HepG2 (cell line): ENCODE data around the gene PACS2. TPM values are rescaled to one million over a fixed set of nuclear protein-coding genes. Genes with fewer than 3 reads are reported as not detected.

Experiments used
- ATAC-seq: fragments of 200-7000 bp; cut with Tn5 transposase; 3 replicates; pipeline ENCODE4 v1.9.1; 2020; ENCODE audit warnings: mild to moderate bottlenecking, moderate library complexity
- BruUV-seq: library from RNA; stranded (reverse); fragments of 400-500 nt; replicated peaks from 2 replicates; lab custom pipeline; 2021; lab: Mats Ljungman, UMichigan
- CTCF ChIA-PET: fragments of 300-600 bp; formaldehyde crosslinking; extraction: SDS; loops from one replicate; lab custom pipeline; 2021; ENCODE audit warnings: low total read pairs, inconsistent platforms, low intra/inter-chr PET ratio; lab: Yijun Ruan, JAX
- POLR2A ChIA-PET: fragments of 350-600 bp; sonication (Branson Sonifier 250); formaldehyde crosslinking; loops from one replicate; lab custom pipeline; 2020; ENCODE audit warnings: antibody characterized with exemption, inconsistent platforms; lab: Yijun Ruan, JAX
- DNase-seq: peaks from one replicate; pipeline ENCODE4 v3.0.0-alpha.2; 2015; ENCODE audit warnings: low spot score
- FAIRE-seq: peaks from 3 replicates; lab custom pipeline; 2011; peaks lifted over from hg19 to GRCh38; lab: Jason Lieb, UNC
- H2AFZ ChIP-seq: one replicate; pipeline ENCODE4 v1.6.1; 2011; ENCODE audit warnings: low read length, inconsistent platforms
- H3K27ac ChIP-seq: fragments of 300-600 bp; 3 replicates; pipeline ENCODE4 v1.8.0; 2011; ENCODE audit warnings: mixed run types, mild to moderate bottlenecking, mixed read lengths, low read length, inconsistent platforms; ENCODE audit not compliant: insufficient read depth; ENCODE audit errors: extremely low read length
- H3K27me3 ChIP-seq, 2 experiments: fragments of 200-600 bp in 1 of 2; 2 replicates in 1 of 2; 3 replicates in 1 of 2; pipeline versions ENCODE4 v1.6.0 to v1.8.0; 2011; ENCODE audit warnings: low read length in 2 of 2, mild to moderate bottlenecking in 2 of 2, moderate library complexity in 2 of 2, inconsistent platforms in 1 of 2; ENCODE audit not compliant: insufficient read depth in 2 of 2, control insufficient read depth in 1 of 2
- H3K36me3 ChIP-seq, 2 experiments: fragments of 200-600 bp in 1 of 2; replicated peaks in 1 of 2; 2 replicates in 1 of 2; 3 replicates in 1 of 2; pipeline versions ENCODE4 v1.5.1 to v1.8.0; 2011; ENCODE audit warnings: low read length in 2 of 2, inconsistent platforms in 1 of 2; ENCODE audit not compliant: insufficient read depth in 2 of 2, control insufficient read depth in 1 of 2
- H3K4me1 ChIP-seq: 2 replicates; pipeline ENCODE4 v1.5.1; 2012; ENCODE audit warnings: low read length, inconsistent platforms; ENCODE audit not compliant: insufficient read depth
- H3K4me2 ChIP-seq: 2 replicates; pipeline ENCODE4 v1.6.0; 2011; ENCODE audit warnings: low read depth, low read length, inconsistent platforms
- H3K4me3 ChIP-seq, 3 experiments: fragments of 200-600 bp in 1 of 3; sonication (generic), shearing (Covaris generic) in 1 of 3; replicated peaks in 1 of 3; 2 replicates each; pipeline ENCODE4 v1.5.1; 2011 to 2016; ENCODE audit warnings: low read length in 3 of 3, inconsistent platforms in 2 of 3, low read depth in 2 of 3, mild to moderate bottlenecking in 2 of 3, control low read depth in 1 of 3, mixed read lengths in 1 of 3; ENCODE audit not compliant: insufficient read depth in 1 of 3
- H3K79me2 ChIP-seq: one replicate; pipeline ENCODE4 v1.6.1; 2011; ENCODE audit warnings: low read length, inconsistent platforms; ENCODE audit not compliant: insufficient read depth
- H3K9ac ChIP-seq: 2 replicates; pipeline ENCODE4 v1.6.0; 2011; ENCODE audit warnings: mild to moderate bottlenecking, low read depth, low read length, inconsistent platforms; ENCODE audit not compliant: insufficient read depth
- H3K9me3 ChIP-seq: 2 replicates; pipeline ENCODE4 v1.5.1; 2012; ENCODE audit warnings: mild to moderate bottlenecking, low read length
- H4K20me1 ChIP-seq: 2 replicates; pipeline ENCODE4 v1.6.0; 2011; ENCODE audit warnings: inconsistent platforms, mild to moderate bottlenecking, low read length, moderate library complexity; ENCODE audit not compliant: insufficient read depth
- AGO1 ChIP-seq: fragments of 200-400 bp; formaldehyde crosslinking; IDR thresholded peaks from 2 replicates; pipeline ENCODE4 v1.6.1; 2017; ENCODE audit warnings: mild to moderate bottlenecking, low read depth, low read length, moderate library complexity; ENCODE audit not compliant: poor library complexity, severe bottlenecking
- FOXP1 ChIP-seq, 2 experiments: fragments of 450-650 bp in 1 of 2; IDR thresholded peaks; 2 replicates each; pipeline ENCODE4 v1.6.1; 2017 to 2018; ENCODE audit warnings: antibody characterized with exemption in 1 of 2
- HNRNPL ChIP-seq: fragments of 200-400 bp; formaldehyde crosslinking; IDR thresholded peaks from 2 replicates; pipeline ENCODE4 v1.6.1; 2017; ENCODE audit warnings: mild to moderate bottlenecking, low read depth, low read length
- KAT7 ChIP-seq: IDR thresholded peaks from 2 replicates; pipeline ENCODE4 v1.6.1; 2018; ENCODE audit warnings: borderline replicate concordance, missing compliant biosample characterization
- KDM2A ChIP-seq: sonication (generic); formaldehyde crosslinking; IDR thresholded peaks from 2 replicates; pipeline ENCODE4 v1.4.0; 2020; ENCODE audit warnings: low read depth, missing genetic modification reagents, borderline replicate concordance
- ZNF558 ChIP-seq: sonication (generic); formaldehyde crosslinking; IDR thresholded peaks from 2 replicates; pipeline ENCODE4 v1.9.0; 2022; ENCODE audit warnings: mild to moderate bottlenecking, missing genetic modification reagents, borderline replicate concordance
- ZNF614 ChIP-seq: IDR thresholded peaks from 2 replicates; pipeline ENCODE4 v1.6.1; 2018; ENCODE audit warnings: missing biosample characterization, missing genetic modification reagents, inconsistent platforms, borderline replicate concordance
- ZNF776 ChIP-seq: sonication (generic); formaldehyde crosslinking; IDR thresholded peaks from 2 replicates; pipeline ENCODE4 v1.4.0; 2020; ENCODE audit warnings: mild to moderate bottlenecking, missing genetic modification reagents
- WGBS: methylation state at CpG from one replicate; pipeline ENCODE4 v1.1.6; 2017; ENCODE audit warnings: low lambda C conversion rate; 5-methylcytosine and 5-hydroxymethylcytosine counted together
- in situ Hi-C: cut with HindIII; loops from 2 replicates; pipeline ENCODE4 v1.10.0; 2017; ENCODE audit warnings: low pct_unique_long_range_greater_than_20kb; ENCODE audit not compliant: extremely low pct_ligation_motif_present
- intact Hi-C: fragments of 100-400 bp; cut with micrococcal nuclease; formaldehyde crosslinking; loops from one replicate; pipeline ENCODE4 v1.10.0; 2022; ENCODE audit not compliant: unreplicated experiment
- polyA plus RNA-seq, 8 experiments: library from polyadenylated mRNA; depleted of rRNA in 3 of 8; stranded (reverse) in 7 of 8; unstranded in 1 of 8; fragments of >200 nt; fragmentation: Illumina TruSeq in 4 of 8; extraction: Trizol in 4 of 8; gene quantifications; 2 replicates each; pipeline versions ENCODE4 v1.2.1 to v1.2.3, GENCODE V29; 2011 to 2016; ENCODE audit warnings: low read depth in 4 of 8, missing spikeins in 1 of 8, mixed read lengths in 1 of 8; ENCODE audit not compliant: insufficient read depth in 1 of 8
- total RNA-seq, 5 experiments: library from RNA; depleted of rRNA; stranded (reverse); fragments of >200 nt; fragmentation: Illumina TruSeq; extraction: Trizol; gene quantifications; 2 replicates each; pipeline ENCODE4 v1.2.3, GENCODE V29; 2016; ENCODE audit warnings: low read depth in 1 of 5
- TF ChIP-seq, protein P1 (sequence below): sonication (generic); formaldehyde crosslinking; IDR thresholded peaks from 2 replicates; pipeline ENCODE4 v1.8.1; 2023; ENCODE audit warnings: mild to moderate bottlenecking, moderate library complexity, missing genetic modification reagents
- TF ChIP-seq, protein P2 (sequence below): sonication (generic); formaldehyde crosslinking; IDR thresholded peaks from 2 replicates; pipeline ENCODE4; 2020; ENCODE audit warnings: missing genetic modification reagents, mild to moderate bottlenecking, borderline replicate concordance

The PACS2 gene
- total and polyA plus RNA-seq, 2 of the 13 experiments (the other 11 are each of a cell fraction or from before 2014, with no cell fraction given), result 23.6 to 27.6 TPM

DNA sequence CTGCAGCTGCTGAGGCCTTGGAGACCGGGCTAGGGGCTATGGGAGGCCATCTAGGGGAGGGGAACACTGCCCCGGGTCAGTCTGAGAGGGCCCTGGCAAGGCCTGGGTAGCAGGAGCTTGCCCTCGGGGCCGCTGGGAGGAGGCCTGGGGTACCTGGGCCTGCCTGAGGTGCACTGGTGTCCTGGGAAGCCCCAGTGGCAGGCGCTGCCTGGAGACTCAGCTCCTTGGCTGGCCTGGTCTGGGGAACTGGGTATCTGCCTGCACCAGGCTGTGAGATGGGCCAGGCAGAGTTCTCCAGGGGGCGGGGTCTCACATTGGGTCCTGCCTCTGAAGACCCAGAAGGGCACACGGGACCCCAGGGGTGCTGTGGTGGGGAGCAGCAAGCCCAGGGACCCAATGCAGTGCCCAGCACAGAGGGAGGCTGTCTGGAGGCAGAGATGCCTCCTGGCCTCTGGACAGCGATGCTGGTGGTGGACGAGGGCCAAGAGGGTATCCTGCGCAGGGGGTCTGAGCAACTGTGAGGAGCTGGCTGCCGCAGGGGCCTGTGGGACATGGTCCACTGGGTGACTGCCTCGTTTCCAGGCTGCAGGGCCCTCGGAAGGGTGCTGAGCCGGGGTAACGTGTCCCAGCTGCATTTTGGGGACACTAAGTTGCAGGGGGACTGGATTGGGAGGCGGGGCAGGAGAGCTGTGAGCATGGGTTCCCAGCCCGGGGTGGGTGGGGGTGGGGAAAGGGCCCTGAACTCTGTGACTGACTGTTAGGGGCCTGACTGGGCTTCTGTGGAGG, 97.6 kb downstream of the PACS2 start (continued):
- TF ChIP-seq FOXP1 (IDR thresholded peaks at IDR 0.05) (no peak), FOXP1 (CRISPR knock-in tag; IDR thresholded peaks at IDR 0.05) (no peak), AGO1 (peak; percentile 53), ZNF558 (0 out of 2 replicates have a peak, but pooled peaks have one; percentile 41), HNRNPL (0 out of 2 replicates have a peak, but pooled peaks have one; percentile 1)
- TF ChIP-seq, protein P1, sequence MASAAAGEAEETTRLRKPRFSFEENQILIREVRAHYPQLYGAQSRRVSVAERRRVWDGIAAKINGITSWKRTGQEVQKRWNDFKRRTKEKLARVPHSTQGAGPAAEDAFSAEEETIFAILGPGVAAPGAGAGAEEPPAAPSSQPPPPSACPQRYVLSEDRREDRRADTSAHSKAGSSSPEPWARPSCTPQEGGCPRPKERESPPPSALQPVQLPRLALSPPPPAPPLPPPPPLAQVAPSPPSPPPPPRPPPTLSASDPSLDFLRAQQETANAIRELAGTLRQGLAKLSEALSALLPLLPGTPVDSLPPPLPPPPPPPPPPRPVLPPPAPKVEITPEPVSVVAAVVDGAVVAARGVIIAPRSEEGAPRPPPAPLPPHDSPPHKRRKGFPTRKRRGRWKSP (CRISPR knock-in tag), result 0 out of 2 replicates have a peak, but pooled peaks have one; percentile 12

DNA sequence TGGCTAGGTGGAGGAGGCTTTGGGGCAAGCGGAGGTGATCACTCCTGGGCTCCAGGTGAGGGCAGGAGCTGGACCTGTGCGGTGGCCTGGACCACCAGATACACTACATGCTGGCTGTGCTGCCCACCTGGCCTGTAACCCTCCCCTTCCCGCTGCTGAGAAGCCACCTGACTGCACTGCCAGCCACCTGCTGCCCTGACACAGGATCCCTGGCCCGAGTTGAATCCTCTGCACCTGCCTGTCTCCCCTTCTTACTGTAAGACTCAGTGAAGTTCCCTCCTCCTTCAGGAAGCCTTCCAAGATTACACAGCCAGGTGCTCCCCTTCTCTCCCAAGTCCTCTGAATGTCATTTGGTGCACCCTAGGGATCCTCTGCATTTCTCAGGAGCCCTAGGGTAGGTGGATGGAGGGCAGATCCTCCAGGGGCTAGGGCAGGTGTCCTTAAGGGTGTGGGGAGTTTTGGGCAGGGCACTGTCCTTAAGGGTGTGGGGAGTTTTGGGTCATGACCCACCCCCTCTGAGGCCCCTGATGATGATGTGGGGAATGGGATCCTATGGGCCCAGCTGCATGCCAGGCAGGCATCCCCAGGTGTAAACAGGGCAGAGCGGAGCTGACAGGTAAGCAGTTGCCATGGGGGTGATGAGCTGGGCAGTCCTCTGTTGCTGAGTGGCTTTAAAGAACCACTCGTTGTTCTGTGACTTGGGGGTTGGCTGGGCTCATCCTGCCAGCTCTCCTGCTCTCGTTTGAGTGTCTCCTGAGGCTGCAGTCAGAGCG, 98.4 kb downstream of the PACS2 start:
- no peak overlapping the region for H3K9ac ChIP-seq
- no CpG with 5 or more reads among the region's 8 CpGs for WGBS
- ATAC-seq (no peak), FAIRE-seq (no peak), DNase-seq (no peak)
- no peak for TF ChIP-seq ZNF614 (CRISPR knock-in tag)
- TF ChIP-seq ZNF776 (CRISPR knock-in tag), result no peak
- TF ChIP-seq, protein P2, sequence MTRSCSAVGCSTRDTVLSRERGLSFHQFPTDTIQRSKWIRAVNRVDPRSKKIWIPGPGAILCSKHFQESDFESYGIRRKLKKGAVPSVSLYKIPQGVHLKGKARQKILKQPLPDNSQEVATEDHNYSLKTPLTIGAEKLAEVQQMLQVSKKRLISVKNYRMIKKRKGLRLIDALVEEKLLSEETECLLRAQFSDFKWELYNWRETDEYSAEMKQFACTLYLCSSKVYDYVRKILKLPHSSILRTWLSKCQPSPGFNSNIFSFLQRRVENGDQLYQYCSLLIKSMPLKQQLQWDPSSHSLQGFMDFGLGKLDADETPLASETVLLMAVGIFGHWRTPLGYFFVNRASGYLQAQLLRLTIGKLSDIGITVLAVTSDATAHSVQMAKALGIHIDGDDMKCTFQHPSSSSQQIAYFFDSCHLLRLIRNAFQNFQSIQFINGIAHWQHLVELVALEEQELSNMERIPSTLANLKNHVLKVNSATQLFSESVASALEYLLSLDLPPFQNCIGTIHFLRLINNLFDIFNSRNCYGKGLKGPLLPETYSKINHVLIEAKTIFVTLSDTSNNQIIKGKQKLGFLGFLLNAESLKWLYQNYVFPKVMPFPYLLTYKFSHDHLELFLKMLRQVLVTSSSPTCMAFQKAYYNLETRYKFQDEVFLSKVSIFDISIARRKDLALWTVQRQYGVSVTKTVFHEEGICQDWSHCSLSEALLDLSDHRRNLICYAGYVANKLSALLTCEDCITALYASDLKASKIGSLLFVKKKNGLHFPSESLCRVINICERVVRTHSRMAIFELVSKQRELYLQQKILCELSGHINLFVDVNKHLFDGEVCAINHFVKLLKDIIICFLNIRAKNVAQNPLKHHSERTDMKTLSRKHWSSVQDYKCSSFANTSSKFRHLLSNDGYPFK (CRISPR knock-in tag), result no peak
- 0 out of 2 replicates have a peak, but pooled peaks have one; percentile 4 for TF ChIP-seq KDM2A
- no peak for TF ChIP-seq KAT7
- BruUV-seq, result no TSS peak
- in situ Hi-C loops (no loop called here), intact Hi-C loops (loop anchor here (5.0 kb wide), 1 partner anchor 74 kb away; the partner anchor contains the start of gene CRIP1)
- H2AFZ ChIP-seq, result no peak overlapping the region
- H3K27ac ChIP-seq, result no peak overlapping the region
- no peaks in the 10 kb centered on the region; the same call in 1 of the 2 replicates for H4K20me1 ChIP-seq
- peaks cover 2 to 51% of the 10 kb centered on the region in 2 experiments; a peak in 4 of 5 replicates for H3K27me3 ChIP-seq
- H3K4me3 ChIP-seq, result no peak overlapping the region
- H3K4me2 ChIP-seq, result no peak overlapping the region
- ChIA-PET CTCF (no interaction called here), POLR2A (no interaction called here)
- no peaks in the 10 kb centered on the region for H3K79me2 ChIP-seq
- H3K4me1 ChIP-seq, result peaks cover 47% of the 10 kb centered on the region
- H3K9me3 ChIP-seq, result no peaks in the 10 kb centered on the region
- H3K36me3 ChIP-seq, result no peaks in the 10 kb centered on the region
